ENCODE measurements around the gene CAPN13.

DNA sequence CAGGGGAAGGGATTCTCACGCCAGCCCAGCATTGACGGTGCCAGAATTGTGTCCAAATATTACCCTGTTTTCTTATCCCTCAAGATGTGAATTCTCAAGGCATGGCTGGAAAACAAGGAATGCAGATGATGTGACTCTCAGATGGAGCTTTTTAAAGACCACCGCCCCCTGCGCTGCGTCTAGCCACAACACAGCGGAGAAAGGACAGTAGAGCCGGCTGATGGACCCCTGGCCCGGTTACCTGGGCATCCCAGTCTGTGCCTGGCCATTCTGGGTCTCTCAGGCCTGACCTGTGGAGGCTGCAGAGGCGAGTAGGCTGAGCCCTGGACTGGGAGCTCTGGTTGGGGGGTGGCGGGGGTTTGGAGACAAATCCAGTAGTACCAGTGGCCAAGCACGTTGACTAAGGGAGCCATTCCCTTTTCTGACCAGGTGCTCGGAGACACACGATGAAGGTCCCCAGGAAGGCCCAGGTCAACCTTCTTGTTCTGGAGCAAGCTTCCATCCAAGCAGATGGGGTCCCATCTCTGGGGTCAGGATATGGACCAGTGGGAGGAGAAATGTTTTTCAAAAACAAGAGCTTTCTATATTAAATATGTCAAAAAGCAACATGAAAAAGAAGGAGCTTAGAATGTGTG lies 5.3 kb downstream of the CAPN13 start:
- TF ChIP-seq GATA3 (IDR thresholded peaks at IDR 0.05; ENCODE audit: low read depth, low read length) (no peak), GATA2 (IDR thresholded peaks at IDR 0.05; ENCODE audit: low read depth, low read length) (no peak)

Data from SH-SY5Y (cell line).